HG03571 (cell line): ENCODE data around the gene NLRP11.
"Not testable (repeated sequence)": the region's sequence is repeated elsewhere in the genome, so short reads cannot be mapped to it uniquely, and the experiment has no call there.

ENCODE experiments used
- ATAC-seq: cut with Tn5 transposase; IDR thresholded peaks from one replicate; pipeline ENCODE4 v1.9.1; 2021; ENCODE audit not compliant: unreplicated experiment

The NLRP11 gene

DNA sequence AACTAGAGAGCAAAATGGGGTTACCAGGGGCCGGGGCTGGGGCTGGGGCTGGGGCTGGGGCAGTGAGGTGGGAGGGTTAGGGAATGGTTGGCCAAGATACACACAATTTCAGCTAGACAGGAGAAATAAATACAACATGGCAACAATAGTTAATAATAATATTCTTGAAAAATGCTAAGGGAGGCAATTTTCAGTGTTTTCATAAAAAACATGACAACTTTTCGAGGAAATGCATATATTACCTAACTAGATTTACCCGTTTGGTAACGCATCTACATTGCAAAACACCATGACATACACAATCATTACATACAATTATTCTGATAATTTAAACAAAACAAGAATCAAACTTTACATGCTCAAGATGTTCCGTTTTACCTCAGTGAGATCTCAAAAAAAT, 50.7 kb downstream of the NLRP11 start:
- ATAC-seq = no peak

- no peak for ATAC-seq
These were observed 53.5 kb downstream of the NLRP11 start for GRCh38 chr19:55778331-55778730.

- no peak for ATAC-seq
These were observed 54.3 kb downstream of the NLRP11 start for GRCh38 chr19:55777528-55777927.

DNA sequence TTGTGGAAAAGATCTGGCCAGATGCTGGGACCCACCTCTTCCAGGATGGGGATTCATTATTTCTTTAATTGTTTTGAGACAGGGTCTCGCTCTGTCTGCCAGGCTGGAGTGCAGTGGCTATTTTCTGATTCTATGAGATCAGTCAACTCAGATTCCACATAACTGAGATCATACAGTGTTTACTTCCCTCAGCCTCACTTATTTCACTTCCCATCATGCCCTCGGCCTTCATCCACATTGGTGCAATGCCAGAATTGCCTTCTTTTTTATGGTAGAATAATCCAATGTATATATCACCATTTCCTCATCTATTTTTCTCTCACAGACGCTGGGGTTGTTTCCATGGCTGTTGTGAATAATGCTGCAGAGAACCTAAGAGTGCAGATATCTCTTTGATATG, 62.2 kb downstream of the NLRP11 start:
- not testable (repeated sequence) for ATAC-seq

GRCh38 chr19:55768818-55769217, 63.0 kb downstream of the NLRP11 start, which contains the start of gene RFPL4AL1:
Gene RFPL4AL1, plus strand, starts transcription at chr19:55769118. Its CDS starts 2,687 bp downstream, at chr19:55771805.
- ATAC-seq = not testable (repeated sequence)

- ATAC-seq = no peak
These were observed 65.3 kb downstream of the NLRP11 start for GRCh38 chr19:55766466-55766865.

DNA sequence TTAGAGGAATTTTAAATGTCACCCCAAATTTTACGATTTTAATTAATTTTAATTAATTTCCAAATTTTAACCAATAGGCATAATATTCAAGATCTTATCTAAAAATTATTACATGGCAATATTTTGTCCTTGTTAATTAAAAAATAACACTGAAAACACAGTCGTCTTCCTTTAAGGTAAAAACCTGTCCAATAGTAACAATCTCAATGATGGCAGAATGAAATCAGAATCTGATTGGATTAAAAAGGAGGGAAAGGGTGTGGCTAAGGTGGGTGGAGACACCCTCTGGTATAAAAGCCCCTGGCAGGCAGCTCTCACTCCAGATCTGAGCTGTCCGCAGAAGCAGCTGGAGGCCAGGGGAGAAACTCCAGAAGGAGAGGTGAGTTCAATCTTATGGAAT, 73.0 kb downstream of the NLRP11 start, which contains the start of gene RFPL4A:
TSS of gene RFPL4A (plus strand) at position 301 of the 400 bp plus-strand sequence. CDS start 2,704 bp downstream, outside the sequence.
- not testable (repeated sequence) for ATAC-seq

- ATAC-seq = not testable (repeated sequence)
These were observed 75.0 kb downstream of the NLRP11 start for GRCh38 chr19:55756808-55757207.

DNA sequence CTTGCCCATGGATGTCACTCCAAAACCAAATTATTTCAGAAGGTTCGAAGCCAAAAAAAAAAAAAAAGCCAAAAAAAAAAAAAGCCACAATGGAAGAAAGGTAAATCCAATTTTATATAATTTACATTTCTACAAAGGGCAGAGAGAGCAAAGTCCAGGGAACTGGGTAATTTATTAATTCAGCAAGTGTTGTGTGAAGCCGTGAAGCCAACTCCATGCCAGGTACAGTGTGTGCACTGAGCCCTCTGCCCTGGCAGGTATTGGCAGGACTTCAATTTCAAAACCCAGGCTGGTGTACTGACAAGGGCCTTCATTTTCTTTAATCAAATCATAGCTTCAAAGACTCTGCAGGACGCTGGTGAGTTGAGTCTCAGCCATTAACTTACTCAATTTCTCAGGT, 78.4 kb downstream of the NLRP11 start:
- ATAC-seq = no peak

- ATAC-seq = no peak
These were observed 81.1 kb downstream of the NLRP11 start for GRCh38 chr19:55750715-55751114.

DNA sequence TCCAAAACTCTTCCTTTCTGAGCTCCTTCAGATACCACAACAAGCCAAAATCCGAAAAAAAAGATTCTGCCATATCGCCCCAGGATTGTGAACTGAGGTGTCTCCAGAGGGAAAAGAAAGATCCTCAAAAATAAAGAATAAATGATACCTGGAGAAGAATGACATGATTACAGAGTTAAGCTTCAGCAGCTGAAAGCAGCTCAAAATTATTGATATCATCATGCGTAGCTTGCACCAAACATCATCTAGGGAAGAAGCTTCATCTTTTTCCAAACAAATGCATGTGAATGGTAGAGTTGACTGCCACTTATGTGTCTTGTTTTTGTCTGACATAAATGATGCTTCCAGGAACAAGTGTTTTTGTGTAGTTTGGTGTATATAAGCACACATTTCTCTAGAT, 93.5 kb downstream of the NLRP11 start, which contains the start of gene NLRP9:
TSS of gene NLRP9 (minus strand) at position 101 of the 400 bp plus-strand sequence. CDS start at position 73, 28 bp downstream.
- ATAC-seq = no peak
